ENCODE results near the gene HMGN5.

Gene HMGN5, protein sequence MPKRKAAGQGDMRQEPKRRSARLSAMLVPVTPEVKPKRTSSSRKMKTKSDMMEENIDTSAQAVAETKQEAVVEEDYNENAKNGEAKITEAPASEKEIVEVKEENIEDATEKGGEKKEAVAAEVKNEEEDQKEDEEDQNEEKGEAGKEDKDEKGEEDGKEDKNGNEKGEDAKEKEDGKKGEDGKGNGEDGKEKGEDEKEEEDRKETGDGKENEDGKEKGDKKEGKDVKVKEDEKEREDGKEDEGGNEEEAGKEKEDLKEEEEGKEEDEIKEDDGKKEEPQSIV

GRCh38 chrX:81201671-81202455 is at the start of gene HMGN5, which contains the start of gene SH3BGRL:
Gene HMGN5 (minus strand): TSS chrX:81201913. CDS start chrX:81121549, 80,364 bp downstream.
Gene SH3BGRL (plus strand): TSS chrX:81202102. CDS start chrX:81202201, 99 bp downstream.
- peak; percentile 86 for ATAC-seq (ENCODE audit: low read depth)
- Mint-ChIP-seq H3K27me3 (no peaks in the 10 kb centered on the region), H3K36me3 (peaks cover 10% of the 10 kb centered on the region), H3K27ac (peak within 1 kb of the TSS; percentile 98), H3K4me3 (peak within 1 kb of the TSS; percentile 99), H3K4me1 (peaks cover 25% of the 10 kb centered on the region), H3K9me3 (no peaks in the 10 kb centered on the region)
- peak; percentile 44 to 47 for DNase-seq (ENCODE audit: low spot score in 2 of 2)

GRCh38 chrX:81241753-81242152 is 40.0 kb upstream of the HMGN5 start:
- Mint-ChIP-seq H3K9me3 (peaks cover 2% of the 10 kb centered on the region), H3K27me3 (no peaks in the 10 kb centered on the region), H3K4me3 (no peak overlapping the region), H3K27ac (no peak overlapping the region), H3K4me1 (peaks cover 11% of the 10 kb centered on the region), H3K36me3 (peaks cover 33% of the 10 kb centered on the region)
- no peak for ATAC-seq (ENCODE audit: low read depth)
- no peak for DNase-seq (ENCODE audit: low spot score in 2 of 2)

DNA sequence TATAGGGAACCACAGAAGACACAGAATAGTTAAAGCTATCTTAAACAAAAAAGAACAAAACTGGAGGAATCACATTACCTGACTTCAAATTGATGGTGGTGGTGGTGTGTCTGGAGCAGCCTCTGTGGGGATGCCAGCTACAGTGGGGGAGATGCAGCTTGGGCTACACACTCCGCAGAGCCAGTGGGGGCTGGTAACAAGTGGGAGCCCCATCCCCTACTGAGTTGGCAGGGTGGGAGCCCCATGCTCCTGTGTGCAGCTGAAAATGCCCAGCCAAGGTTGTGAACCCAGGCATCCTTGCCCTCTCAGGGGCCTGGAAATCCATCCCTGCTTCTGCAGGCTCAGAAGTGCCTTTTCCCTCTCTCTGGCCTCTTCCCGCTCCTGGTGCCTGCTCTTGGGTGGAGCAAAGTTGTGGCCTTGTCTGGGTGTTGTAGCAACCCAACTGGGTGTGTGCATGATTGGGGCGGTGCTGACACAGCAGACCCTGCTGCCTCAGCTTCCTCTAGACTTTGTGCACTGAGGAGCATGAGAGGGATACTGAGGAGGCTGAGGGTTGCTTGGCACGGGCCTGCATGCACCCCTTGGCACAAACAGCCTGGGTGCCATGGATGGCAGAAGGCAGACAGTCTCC is 39.1 kb upstream of the HMGN5 start:
- DNase-seq (ENCODE audit: low spot score in 2 of 2) (no peak), ATAC-seq (ENCODE audit: low read depth) (no peak)
- Mint-ChIP-seq H3K36me3 (peaks cover 35% of the 10 kb centered on the region), H3K4me3 (no peak overlapping the region), H3K9me3 (peaks cover 2% of the 10 kb centered on the region), H3K27ac (no peak overlapping the region), H3K27me3 (no peaks in the 10 kb centered on the region), H3K4me1 (peaks cover 8% of the 10 kb centered on the region)

DNA sequence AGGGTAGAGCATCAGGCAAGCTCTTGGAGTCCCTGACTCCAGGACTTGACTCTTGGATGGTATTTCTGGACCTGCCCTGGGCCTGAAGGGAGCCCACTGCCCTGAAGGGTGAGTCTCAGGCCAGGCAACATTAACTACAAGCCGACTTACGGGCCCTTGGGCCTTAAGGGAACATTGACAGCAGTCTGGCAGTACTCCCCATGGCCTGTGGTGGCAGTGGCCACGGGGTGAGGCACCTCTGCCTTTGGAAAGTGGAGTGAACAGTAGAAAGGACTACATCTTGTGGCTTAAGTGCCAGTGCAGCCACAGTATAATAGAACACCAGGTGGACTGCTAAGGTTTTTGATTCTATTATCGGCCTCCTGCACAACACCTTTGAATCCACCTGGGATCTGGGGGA is 36.5 kb upstream of the HMGN5 start:
- DNase-seq (ENCODE audit: low spot score in 2 of 2) (no peak), ATAC-seq (ENCODE audit: low read depth) (no peak)
- Mint-ChIP-seq H3K9me3 (peaks cover 2% of the 10 kb centered on the region), H3K27me3 (no peaks in the 10 kb centered on the region), H3K4me1 (peaks cover 9% of the 10 kb centered on the region), H3K4me3 (no peak overlapping the region), H3K36me3 (peaks cover 41% of the 10 kb centered on the region), H3K27ac (no peak overlapping the region)

DNA sequence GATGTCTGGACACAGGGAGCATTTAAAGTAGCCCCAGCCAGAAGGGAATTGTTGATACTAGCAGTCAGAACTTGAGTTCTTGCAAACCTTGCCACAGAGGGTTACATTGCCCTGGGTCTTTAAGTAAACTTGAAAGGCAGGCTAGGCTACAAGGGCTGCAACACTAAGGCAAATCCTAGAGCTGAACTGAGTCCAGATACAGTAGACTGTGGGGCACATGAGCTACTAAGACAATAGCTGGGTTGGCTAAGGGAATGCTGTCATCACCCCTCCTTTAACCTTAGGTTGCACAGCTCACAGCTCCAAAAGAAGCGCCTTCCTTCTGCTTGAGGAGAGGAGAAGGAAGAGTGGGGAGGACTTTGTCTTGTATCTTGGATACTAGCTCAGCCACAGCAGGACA is 35.8 kb upstream of the HMGN5 start:
- H3K27me3 Mint-ChIP-seq, result no peaks in the 10 kb centered on the region
- H3K9me3 Mint-ChIP-seq, result peaks cover 2% of the 10 kb centered on the region
- H3K4me3 Mint-ChIP-seq, result no peak overlapping the region
- H3K36me3 Mint-ChIP-seq, result peaks cover 37% of the 10 kb centered on the region
- no peak overlapping the region for H3K27ac Mint-ChIP-seq
- H3K4me1 Mint-ChIP-seq, result peaks cover 6% of the 10 kb centered on the region
- no peak for ATAC-seq (ENCODE audit: low read depth)
- DNase-seq (ENCODE audit: low spot score in 2 of 2), result no peak

DNA sequence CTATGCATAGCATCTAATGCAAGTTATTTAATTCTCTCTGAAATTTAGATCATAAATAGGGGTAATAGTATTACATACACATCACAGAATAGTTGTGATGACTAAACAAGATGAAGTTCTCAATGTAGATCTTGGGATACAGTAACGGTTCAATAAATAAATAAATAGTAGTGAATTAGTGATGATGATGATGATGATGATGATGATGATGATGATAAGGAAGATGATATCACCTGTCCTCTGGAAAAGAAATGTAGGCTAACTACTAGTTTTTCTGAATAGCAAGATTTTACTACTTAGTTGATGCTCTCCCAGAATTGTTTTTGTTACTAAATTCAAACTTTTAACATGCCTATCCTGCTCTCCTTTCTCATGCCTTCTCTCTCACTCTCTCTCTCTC is 30.5 kb upstream of the HMGN5 start:
- no peak overlapping the region for H3K4me3 Mint-ChIP-seq
- H3K9me3 Mint-ChIP-seq, result no peaks in the 10 kb centered on the region
- peaks cover 25% of the 10 kb centered on the region for H3K36me3 Mint-ChIP-seq
- H3K27ac Mint-ChIP-seq, result no peak overlapping the region
- no peak for ATAC-seq (ENCODE audit: low read depth)
- DNase-seq (ENCODE audit: low spot score in 2 of 2), result no peak
- peaks cover 16% of the 10 kb centered on the region for H3K4me1 Mint-ChIP-seq
- no peaks in the 10 kb centered on the region for H3K27me3 Mint-ChIP-seq

DNA sequence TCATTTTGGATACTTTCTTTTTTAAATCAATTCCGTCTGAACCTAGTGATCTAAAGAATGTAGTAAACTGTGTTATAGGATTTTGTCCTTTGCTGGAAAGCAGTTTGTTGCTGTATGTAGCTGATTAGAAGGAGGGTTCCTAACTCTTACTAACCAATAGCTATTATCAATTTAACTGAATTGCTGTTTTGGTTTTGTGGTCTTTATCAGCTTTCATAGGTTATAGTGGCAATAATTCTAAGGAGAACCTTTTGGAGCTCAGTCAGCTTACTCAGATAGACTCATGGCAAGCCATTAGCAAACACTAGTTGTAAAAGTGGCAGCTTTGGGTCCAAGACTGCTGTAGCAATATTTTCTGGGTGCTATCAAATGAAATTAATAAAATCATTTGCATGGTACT is 29.8 kb upstream of the HMGN5 start:
- DNase-seq (ENCODE audit: low spot score in 2 of 2), result no peak
- no peaks in the 10 kb centered on the region for H3K27me3 Mint-ChIP-seq
- H3K4me1 Mint-ChIP-seq, result peaks cover 16% of the 10 kb centered on the region
- H3K36me3 Mint-ChIP-seq, result peaks cover 20% of the 10 kb centered on the region
- H3K27ac Mint-ChIP-seq, result no peak overlapping the region
- H3K9me3 Mint-ChIP-seq, result no peaks in the 10 kb centered on the region
- ATAC-seq (ENCODE audit: low read depth), result no peak
- H3K4me3 Mint-ChIP-seq, result no peak overlapping the region

- Mint-ChIP-seq H3K4me1 (peaks cover 16% of the 10 kb centered on the region), H3K36me3 (peaks cover 16% of the 10 kb centered on the region), H3K9me3 (no peaks in the 10 kb centered on the region), H3K27me3 (no peaks in the 10 kb centered on the region), H3K4me3 (no peak overlapping the region), H3K27ac (no peak overlapping the region)
- DNase-seq (ENCODE audit: low spot score in 2 of 2) (no peak), ATAC-seq (ENCODE audit: low read depth) (no peak)
Measured at GRCh38 chrX:81229901-81230300, 28.2 kb upstream of the HMGN5 start.

DNA sequence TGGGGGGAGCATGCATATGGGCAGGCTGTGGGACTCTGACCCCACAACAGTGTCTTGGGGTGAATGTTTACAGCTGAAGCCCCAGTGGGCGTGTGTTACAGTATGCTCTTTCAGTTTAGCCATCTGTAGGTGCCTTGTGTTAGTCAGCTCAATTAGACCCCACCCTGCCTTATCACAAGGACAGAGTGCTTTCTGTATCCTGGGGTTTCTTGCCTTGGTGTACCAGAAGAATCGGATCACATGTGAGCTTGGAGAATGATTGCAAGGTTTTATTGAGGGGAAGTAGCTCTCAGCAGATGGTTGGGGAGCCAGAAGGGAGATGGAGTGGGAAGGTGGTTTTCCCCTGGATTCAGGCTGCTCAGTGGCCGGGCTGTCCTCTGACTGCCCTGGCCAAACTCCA is 27.5 kb upstream of the HMGN5 start:
- no peak overlapping the region for H3K4me3 Mint-ChIP-seq
- no peak for DNase-seq (ENCODE audit: low spot score in 2 of 2)
- no peak overlapping the region for H3K27ac Mint-ChIP-seq
- no peak for ATAC-seq (ENCODE audit: low read depth)
- no peaks in the 10 kb centered on the region for H3K9me3 Mint-ChIP-seq
- H3K36me3 Mint-ChIP-seq, result peaks cover 17% of the 10 kb centered on the region
- H3K27me3 Mint-ChIP-seq, result no peaks in the 10 kb centered on the region
- H3K4me1 Mint-ChIP-seq, result peaks cover 16% of the 10 kb centered on the region

- Mint-ChIP-seq H3K27ac (peak overlapping the region; percentile 67), H3K4me1 (peaks cover 28% of the 10 kb centered on the region), H3K27me3 (no peaks in the 10 kb centered on the region), H3K36me3 (peaks cover 20% of the 10 kb centered on the region), H3K9me3 (no peaks in the 10 kb centered on the region), H3K4me3 (no peak overlapping the region)
- ATAC-seq (ENCODE audit: low read depth) (no peak), DNase-seq (ENCODE audit: low spot score in 2 of 2) (no peak)
Measured at GRCh38 chrX:81215685-81216084, 14.0 kb upstream of the HMGN5 start.

- H3K27me3 Mint-ChIP-seq, result no peaks in the 10 kb centered on the region
Measured at GRCh38 chrX:81208916-81209315, 7.2 kb upstream of the HMGN5 start.

GRCh38 chrX:81206476-81206875 is 4.8 kb upstream of the HMGN5 start:
- Mint-ChIP-seq H3K27ac (peak overlapping the region; percentile 75), H3K4me1 (peaks cover 18% of the 10 kb centered on the region), H3K4me3 (peak overlapping the region; percentile 2), H3K9me3 (no peaks in the 10 kb centered on the region), H3K36me3 (peaks cover 18% of the 10 kb centered on the region), H3K27me3 (no peaks in the 10 kb centered on the region)
- ATAC-seq (ENCODE audit: low read depth) (no peak), DNase-seq (ENCODE audit: low spot score in 2 of 2) (no peak)

More at GRCh38 chrX:81208916-81209315, 7.2 kb upstream of the HMGN5 start:
- Mint-ChIP-seq H3K4me1 (peaks cover 18% of the 10 kb centered on the region), H3K9me3 (no peaks in the 10 kb centered on the region), H3K4me3 (no peak overlapping the region), H3K27ac (no peak overlapping the region), H3K36me3 (peaks cover 19% of the 10 kb centered on the region)
- ATAC-seq (ENCODE audit: low read depth) (no peak), DNase-seq (ENCODE audit: low spot score in 2 of 2) (no peak)

- H3K27me3 Mint-ChIP-seq, result no peaks in the 10 kb centered on the region
- no peak overlapping the region for H3K4me3 Mint-ChIP-seq
- peaks cover 23% of the 10 kb centered on the region for H3K4me1 Mint-ChIP-seq
Measured at GRCh38 chrX:81205551-81205950, 3.8 kb upstream of the HMGN5 start.

DNA sequence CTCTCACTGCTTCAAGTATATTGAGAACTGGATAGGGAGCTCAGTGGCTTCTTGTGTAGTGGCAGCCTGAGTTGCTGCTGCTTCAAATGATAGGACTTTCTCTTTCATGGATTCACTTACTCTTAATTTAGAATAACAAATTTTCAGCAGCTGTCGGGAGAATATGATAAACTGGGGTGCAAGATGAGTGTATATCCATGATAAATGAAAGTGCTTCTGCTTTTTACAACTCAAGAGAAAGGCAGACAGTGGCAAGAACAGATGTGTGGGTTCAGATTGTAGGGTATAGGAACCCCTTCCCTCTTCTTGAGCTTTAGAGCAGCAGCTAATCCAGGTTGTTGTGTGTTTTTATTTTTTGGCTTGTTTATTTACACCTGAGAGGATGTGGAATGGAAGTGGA is 1.2 kb upstream of the HMGN5 start:
- DNase-seq (ENCODE audit: low spot score in 2 of 2), result no peak
- no peaks in the 10 kb centered on the region for H3K9me3 Mint-ChIP-seq
- no peaks in the 10 kb centered on the region for H3K27me3 Mint-ChIP-seq
- peak overlapping the region; percentile 98 for H3K27ac Mint-ChIP-seq
- peak overlapping the region; percentile 99 for H3K4me3 Mint-ChIP-seq
- peaks cover 14% of the 10 kb centered on the region for H3K36me3 Mint-ChIP-seq
- H3K4me1 Mint-ChIP-seq, result peaks cover 27% of the 10 kb centered on the region
- no peak for ATAC-seq (ENCODE audit: low read depth)

More at GRCh38 chrX:81205551-81205950, 3.8 kb upstream of the HMGN5 start:
- Mint-ChIP-seq H3K9me3 (no peaks in the 10 kb centered on the region), H3K36me3 (peaks cover 16% of the 10 kb centered on the region), H3K27ac (no peak overlapping the region)
- no peak for DNase-seq (ENCODE audit: low spot score in 2 of 2)
- no peak for ATAC-seq (ENCODE audit: low read depth)

Data from memory B cell (primary cell).